HFF-Myc (cell line): ENCODE results near the gene ARRDC1.
"Not testable (repeated sequence)": the region's sequence is repeated elsewhere in the genome, so short reads cannot be mapped to it uniquely, and the experiment has no call there.

Source experiments
- DNase-seq: peaks from one replicate; pipeline ENCODE4 v3.0.0-alpha.2; 2011; ENCODE audit warnings: low read depth; ENCODE audit errors: extremely low read depth
- H3K4me3 ChIP-seq: replicated peaks from 2 replicates; pipeline ENCODE4 v1.5.1; 2011; ENCODE audit warnings: low read depth, mild to moderate bottlenecking, control low read depth, low read length
- TF ChIP-seq, protein P1 (sequence below): IDR thresholded peaks from 2 replicates; pipeline ENCODE4 v1.5.1; 2012; ENCODE audit warnings: mild to moderate bottlenecking, low read depth, low read length, control low read depth; ENCODE audit errors: missing control alignments

Gene ARRDC1

DNA sequence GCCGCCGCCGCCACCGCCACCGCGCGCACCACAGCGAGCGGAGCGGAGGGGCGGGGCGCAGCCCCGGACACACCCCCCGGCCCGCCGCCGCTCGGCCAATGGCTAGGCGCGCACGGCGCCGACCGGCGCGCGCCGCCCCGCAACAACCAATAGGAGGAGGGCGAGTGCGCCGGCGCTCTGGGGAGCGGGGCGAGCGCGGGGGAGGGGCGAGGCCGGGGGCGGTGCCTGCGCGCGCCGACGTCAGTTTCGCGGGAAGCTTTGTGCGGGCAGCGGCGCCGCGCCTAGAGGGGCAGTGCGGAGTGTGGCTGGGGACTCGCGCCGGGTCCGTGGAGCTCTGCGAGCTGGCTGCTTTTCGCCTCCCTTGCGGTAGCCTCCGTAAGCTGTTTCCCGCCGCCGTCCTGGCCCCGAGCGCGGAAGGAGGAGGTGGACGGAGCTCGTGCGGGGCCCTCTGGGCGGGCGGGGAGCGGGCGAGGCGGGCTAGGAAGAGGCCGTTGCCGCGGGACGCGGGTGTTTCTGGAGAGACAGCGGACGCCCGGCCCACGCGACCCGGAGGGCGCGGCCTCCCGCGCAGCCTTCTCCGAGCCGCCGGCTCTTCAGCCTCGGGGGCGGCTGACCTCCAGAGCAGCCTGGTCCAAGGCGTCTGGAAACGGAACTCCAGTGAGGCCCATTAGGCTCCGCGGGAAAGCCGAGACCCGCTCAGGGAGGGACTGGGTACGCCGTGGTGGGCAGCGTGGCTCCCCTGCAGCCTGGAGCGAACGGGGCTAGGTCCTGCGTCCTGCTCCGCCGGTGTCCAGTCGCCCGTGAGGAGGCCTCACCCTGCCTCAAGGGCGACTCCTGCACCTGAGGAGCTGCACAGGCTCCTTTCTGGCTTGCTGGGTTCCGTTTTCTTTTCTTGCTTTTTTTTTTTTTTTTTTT lies 14.8 kb upstream of the ARRDC1 start, which contains the start of gene ZMYND19:
Gene ZMYND19 (minus strand): TSS at position 44 of the 915 bp plus-strand sequence. CDS start 249 bp downstream, outside the sequence.
- H3K4me3 ChIP-seq: peak within 1 kb of the TSS; percentile 71
- TF ChIP-seq, protein P1, sequence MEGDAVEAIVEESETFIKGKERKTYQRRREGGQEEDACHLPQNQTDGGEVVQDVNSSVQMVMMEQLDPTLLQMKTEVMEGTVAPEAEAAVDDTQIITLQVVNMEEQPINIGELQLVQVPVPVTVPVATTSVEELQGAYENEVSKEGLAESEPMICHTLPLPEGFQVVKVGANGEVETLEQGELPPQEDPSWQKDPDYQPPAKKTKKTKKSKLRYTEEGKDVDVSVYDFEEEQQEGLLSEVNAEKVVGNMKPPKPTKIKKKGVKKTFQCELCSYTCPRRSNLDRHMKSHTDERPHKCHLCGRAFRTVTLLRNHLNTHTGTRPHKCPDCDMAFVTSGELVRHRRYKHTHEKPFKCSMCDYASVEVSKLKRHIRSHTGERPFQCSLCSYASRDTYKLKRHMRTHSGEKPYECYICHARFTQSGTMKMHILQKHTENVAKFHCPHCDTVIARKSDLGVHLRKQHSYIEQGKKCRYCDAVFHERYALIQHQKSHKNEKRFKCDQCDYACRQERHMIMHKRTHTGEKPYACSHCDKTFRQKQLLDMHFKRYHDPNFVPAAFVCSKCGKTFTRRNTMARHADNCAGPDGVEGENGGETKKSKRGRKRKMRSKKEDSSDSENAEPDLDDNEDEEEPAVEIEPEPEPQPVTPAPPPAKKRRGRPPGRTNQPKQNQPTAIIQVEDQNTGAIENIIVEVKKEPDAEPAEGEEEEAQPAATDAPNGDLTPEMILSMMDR: no peak
- DNase-seq: no peak

DNA sequence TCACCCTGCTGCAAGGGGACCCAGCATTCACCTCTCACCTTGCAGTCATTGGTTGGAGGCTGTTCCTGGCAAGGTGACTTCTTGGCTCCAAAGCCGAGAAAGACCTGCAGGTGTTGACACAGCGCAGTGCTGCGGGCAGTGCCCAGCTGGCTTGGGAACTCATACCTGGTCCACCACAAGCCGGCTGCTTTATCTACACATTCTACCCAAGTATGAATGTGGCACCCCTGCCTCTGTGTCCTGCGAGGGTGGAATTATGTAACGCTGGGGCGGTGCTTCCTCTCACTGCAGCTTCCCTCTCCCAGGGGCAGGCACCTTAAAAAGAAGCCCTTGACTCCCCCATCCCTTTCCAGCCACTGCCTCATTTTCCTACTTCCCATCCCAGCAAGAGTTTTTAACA lies 12.7 kb upstream of the ARRDC1 start:
- TF ChIP-seq, protein P1: no peak
- no peak overlapping the region for H3K4me3 ChIP-seq
- no peak for DNase-seq

DNA sequence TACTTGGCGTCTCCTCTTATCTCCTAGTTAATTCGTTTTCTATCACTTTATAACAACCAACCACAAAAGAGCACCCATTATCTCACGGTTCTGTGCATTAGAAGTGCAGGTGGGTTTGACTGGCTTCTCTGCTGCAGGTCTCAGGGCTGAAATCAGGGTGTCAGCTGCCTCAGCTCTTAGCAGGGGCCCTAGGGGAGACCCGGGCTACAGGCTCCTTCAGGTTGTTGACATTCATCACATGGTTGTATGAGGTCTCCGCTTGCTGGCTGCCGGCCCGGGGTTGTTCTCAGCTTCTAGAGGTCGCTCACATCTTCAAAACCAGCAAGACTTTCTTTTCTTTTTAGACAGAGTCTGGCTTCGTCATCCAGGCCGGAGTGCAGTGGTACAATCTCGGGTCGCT lies 12.3 kb upstream of the ARRDC1 start:
- DNase-seq: no peak
- no peak overlapping the region for H3K4me3 ChIP-seq
- TF ChIP-seq, protein P1: no peak

DNA sequence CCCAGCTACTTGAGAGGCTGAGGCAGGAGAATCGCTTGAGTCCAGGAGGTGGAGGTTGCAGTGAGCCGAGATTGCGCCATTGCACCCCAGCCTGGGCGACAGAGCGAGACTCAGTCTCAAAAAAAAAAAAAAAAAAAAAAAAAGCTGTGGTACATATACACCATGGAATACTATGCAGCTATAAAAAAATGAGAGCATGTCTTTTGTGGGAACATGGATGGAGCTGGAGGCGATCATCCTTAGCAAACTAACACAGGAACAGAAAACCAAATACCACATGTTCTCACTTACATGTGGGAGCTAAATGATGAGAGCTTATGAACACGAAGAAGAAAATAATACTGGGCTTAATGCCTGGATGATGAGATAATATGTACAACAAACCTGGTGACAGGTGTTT lies 8.9 kb upstream of the ARRDC1 start:
- H3K4me3 ChIP-seq, DNase-seq: not testable (repeated sequence)

DNA sequence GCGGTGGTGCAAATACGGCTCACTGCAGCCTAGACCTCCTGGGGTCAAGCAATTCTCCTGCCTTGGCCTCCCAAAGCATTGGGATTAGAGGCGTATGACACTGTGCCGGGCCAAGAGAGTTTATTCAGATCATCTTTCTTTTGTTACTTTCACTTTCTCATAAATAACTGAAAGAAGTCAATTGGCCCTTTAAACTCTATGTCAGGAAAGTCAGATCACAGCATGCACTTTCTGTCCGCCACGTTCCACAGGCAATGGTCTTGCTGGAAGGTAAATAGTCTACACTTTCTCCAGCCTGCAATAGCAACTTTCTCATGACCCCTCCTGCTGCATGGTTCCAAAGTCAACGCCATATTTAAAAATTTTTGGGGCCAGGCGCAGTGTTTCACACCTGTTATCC lies 6.5 kb upstream of the ARRDC1 start:
- H3K4me3 ChIP-seq: no peak overlapping the region
- TF ChIP-seq, protein P1: no peak
- no peak for DNase-seq

DNA sequence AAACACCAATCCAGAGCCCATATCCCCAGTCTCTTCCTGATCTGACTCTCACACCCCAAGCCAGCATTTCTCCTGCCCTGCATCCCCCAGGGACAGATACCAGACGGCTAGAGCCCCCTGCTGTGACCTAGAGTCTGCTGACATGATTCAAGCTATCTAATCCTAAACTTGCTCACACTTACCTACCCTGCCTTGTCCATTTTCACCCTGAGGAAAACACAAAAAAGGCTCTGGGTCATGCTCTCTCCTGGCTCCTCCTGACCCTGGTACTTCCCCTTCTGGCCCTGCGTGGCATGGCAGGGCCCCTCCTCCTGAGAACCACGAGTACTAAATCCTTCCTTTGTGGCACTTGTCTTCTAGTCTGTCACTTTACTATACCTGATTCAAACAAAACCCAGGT lies 2.8 kb upstream of the ARRDC1 start:
- DNase-seq: no peak
- no peak overlapping the region for H3K4me3 ChIP-seq
- TF ChIP-seq, protein P1: no peak

DNA sequence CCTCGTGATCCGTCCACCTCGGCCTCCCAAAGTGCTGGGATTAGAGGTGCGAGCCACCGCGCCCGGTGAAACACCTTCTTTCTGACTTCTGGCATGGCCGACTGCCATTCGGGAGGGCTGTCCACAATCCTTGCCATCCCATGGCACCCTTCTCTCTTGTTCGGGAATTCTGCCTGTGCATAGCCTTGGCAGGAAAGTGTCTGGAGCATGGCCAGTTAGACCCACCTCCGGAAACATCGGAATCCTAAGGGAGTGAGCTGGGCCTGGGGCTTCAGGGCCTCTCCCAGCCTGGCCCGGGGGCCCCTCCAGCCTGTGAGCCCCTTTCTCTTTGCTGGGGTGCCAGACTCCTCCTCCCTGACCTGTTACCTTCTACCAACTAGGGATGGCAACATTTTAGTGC lies 1.6 kb upstream of the ARRDC1 start:
- no peak for DNase-seq
- no peak overlapping the region for H3K4me3 ChIP-seq
- TF ChIP-seq, protein P1: no peak
